Activated CD8-positive, alpha-beta memory T cell treated with anti-CD3 and anti-CD28 coated beads, Interleukin-2, amount 50 U/mL, for 1 hour (primary cell): ENCODE results near the gene OGDHL.
"Not testable (repeated sequence)": the region's sequence is repeated elsewhere in the genome, so short reads cannot be mapped to it uniquely, and the experiment has no call there.

Source experiments
- DNase-seq: peaks from one replicate; pipeline ENCODE4 v3.0.0-alpha.2; 2020; ENCODE audit errors: extremely low read depth

Gene OGDHL

GRCh38 chr10:49761789-49762565 is at the start of gene OGDHL:
Gene OGDHL, minus strand, starts transcription at chr10:49762323. Its CDS starts 3,731 bp downstream, at chr10:49758592.
- DNase-seq: no peak

GRCh38 chr10:49803988-49804387 is 41.9 kb upstream of the OGDHL start:
- DNase-seq: no peak

GRCh38 chr10:49798275-49798674 is 36.2 kb upstream of the OGDHL start:
- no peak for DNase-seq

GRCh38 chr10:49791100-49791499 is 29.0 kb upstream of the OGDHL start:
- no peak for DNase-seq

GRCh38 chr10:49784681-49785080 is 22.6 kb upstream of the OGDHL start:
- DNase-seq: no peak

- DNase-seq: no peak
Observed at GRCh38 chr10:49783645-49784044, 21.5 kb upstream of the OGDHL start.

- no peak for DNase-seq
Observed at GRCh38 chr10:49781247-49781646, 19.1 kb upstream of the OGDHL start.

GRCh38 chr10:49778197-49778596 is 16.1 kb upstream of the OGDHL start:
- no peak for DNase-seq

- DNase-seq: no peak
Observed at GRCh38 chr10:49776851-49777250, 14.7 kb upstream of the OGDHL start.

GRCh38 chr10:49775014-49775413 is 12.9 kb upstream of the OGDHL start:
- DNase-seq: no peak

GRCh38 chr10:49772944-49773343 is 10.8 kb upstream of the OGDHL start:
- not testable (repeated sequence) for DNase-seq

GRCh38 chr10:49771046-49771445 is 8.9 kb upstream of the OGDHL start:
- DNase-seq: not testable (repeated sequence)

GRCh38 chr10:49769692-49770091 is 7.6 kb upstream of the OGDHL start:
- DNase-seq: no peak

- DNase-seq: no peak
Observed at GRCh38 chr10:49768731-49769130, 6.6 kb upstream of the OGDHL start.

GRCh38 chr10:49768329-49768728 is 6.2 kb upstream of the OGDHL start:
- no peak for DNase-seq

- no peak for DNase-seq
Observed at GRCh38 chr10:49767752-49768151, 5.6 kb upstream of the OGDHL start.

GRCh38 chr10:49766484-49766883 is 4.4 kb upstream of the OGDHL start:
- DNase-seq: no peak

GRCh38 chr10:49762566-49762877 is 399 bp upstream of the OGDHL start:
- DNase-seq: no peak

- no peak for DNase-seq
Observed at GRCh38 chr10:49761201-49761788, 828 bp downstream of the OGDHL start.

GRCh38 chr10:49760789-49761188 is 1.3 kb downstream of the OGDHL start:
- DNase-seq: no peak

- no peak for DNase-seq
Observed at GRCh38 chr10:49759787-49760551, 2.2 kb downstream of the OGDHL start.

- DNase-seq: no peak
Observed at GRCh38 chr10:49758249-49758930, 3.7 kb downstream of the OGDHL start.
